Fibroblast of skin of scalp (primary cell): ENCODE data around the gene CAB39L.
"Not testable (repeated sequence)": the region's sequence is repeated elsewhere in the genome, so short reads cannot be mapped to it uniquely, and the experiment has no call there.

Experiments
- DNase-seq: peaks from one replicate; pipeline ENCODE4 v3.0.0-alpha.2; 2013

The CAB39L gene

DNA sequence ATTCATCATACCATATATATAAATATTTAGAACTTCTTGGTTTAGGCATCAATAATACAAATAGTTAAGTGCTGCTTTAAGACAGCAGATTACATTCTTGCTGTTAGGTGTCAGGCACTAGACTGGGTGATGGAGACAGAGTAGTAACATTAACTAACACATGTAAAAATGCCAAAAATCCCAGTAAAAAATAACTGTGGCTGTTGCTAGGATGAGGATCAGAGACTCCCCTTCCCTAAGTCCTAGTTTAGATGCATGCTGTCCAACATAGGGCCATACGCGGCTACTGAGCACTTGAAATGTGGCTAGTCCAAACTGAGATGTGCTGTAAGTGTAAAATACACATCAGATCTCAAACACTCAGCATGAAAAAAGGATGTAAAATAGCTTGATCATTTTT, 101.4 kb downstream of the CAB39L start:
- peak; percentile 32 for DNase-seq

- DNase-seq, result no peak
These were observed 101.9 kb downstream of the CAB39L start for GRCh38 chr13:49341941-49342340.

- no peak for DNase-seq
These were observed 102.3 kb downstream of the CAB39L start for GRCh38 chr13:49341517-49341916.

- DNase-seq, result no peak
These were observed 103.7 kb downstream of the CAB39L start for GRCh38 chr13:49340161-49340560.

- no peak for DNase-seq
These were observed 107.2 kb downstream of the CAB39L start for GRCh38 chr13:49336655-49337054.

GRCh38 chr13:49330546-49330864, 113.4 kb downstream of the CAB39L start:
- no peak for DNase-seq

GRCh38 chr13:49329831-49330545, 113.9 kb downstream of the CAB39L start:
- DNase-seq, result no peak

DNA sequence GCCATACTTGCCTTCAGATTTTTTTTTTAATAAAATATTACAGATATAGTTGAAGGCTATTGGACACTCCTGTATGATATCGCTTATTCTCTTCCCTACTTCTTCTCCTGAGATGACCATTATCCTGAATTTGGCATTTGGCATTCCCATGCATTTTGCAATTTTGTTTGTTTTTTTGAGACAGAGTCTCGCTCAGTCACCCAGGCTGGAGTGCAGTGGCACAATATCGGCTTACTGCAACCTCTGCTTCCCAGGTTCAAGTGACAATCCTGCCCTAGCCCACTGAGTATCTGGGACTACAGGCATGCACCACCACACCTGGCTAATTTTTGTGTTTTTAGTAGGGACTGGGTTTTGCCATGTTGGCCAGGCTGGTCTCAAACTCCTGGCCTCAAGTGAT, 116.7 kb downstream of the CAB39L start:
- DNase-seq, result not testable (repeated sequence)

DNA sequence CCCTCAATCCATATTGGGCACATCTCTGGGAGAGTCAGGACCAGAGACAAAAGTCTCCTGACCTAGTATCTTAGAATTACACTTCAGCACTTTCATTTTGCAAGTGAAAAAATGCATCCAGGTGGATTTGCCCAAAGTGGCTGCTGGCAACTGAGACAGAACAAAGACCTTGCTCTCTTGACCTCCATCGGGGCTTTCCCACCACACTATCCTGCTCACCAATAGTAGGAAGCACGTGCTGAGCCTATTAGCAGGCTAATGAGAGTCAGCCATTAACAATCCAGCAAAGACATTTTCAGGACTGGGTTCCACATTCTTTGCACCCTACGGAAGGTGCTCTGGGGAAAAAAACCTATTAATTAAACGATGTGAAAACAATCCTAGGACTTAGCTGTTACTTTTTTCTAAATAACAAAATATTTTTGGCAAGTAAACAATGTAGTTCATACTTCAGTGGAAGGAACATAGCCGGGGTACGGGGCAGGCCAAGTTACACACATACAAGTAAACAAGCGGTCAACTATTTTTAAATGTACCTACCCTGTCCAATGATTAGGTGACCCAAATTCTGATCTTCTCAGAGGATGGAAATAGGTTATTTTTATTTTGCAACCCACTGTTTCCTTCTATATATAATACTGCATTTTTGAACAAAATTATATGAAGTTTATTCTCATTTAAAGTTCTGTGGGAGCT, 117.5 kb downstream of the CAB39L start:
- no peak for DNase-seq

- no peak for DNase-seq
These were observed 120.5 kb downstream of the CAB39L start for GRCh38 chr13:49323344-49323743.

- no peak for DNase-seq
These were observed 121.2 kb downstream of the CAB39L start for GRCh38 chr13:49322702-49323101.

GRCh38 chr13:49320975-49321374, 122.9 kb downstream of the CAB39L start:
- no peak for DNase-seq

- DNase-seq, result no peak
These were observed 123.9 kb downstream of the CAB39L start for GRCh38 chr13:49319951-49320350.

DNA sequence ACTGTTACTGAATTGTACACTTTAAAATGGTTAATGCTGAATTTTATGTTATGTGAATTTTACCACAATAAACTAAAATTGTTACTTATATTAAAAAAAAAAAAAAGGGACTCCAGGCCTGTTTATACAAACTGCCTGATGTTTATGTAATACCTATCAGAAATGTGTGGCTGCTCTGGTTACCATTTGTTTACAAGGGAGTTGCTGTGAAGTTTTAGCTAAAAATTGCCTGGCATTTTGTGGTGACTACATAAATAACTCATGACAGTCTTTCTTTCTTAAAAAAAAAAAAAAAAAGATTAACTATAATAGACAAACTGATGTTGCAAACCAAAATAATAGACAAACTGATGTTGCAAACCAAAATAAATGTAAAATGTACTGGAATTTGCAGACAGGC, 124.3 kb downstream of the CAB39L start:
- DNase-seq, result peak; percentile 33

DNA sequence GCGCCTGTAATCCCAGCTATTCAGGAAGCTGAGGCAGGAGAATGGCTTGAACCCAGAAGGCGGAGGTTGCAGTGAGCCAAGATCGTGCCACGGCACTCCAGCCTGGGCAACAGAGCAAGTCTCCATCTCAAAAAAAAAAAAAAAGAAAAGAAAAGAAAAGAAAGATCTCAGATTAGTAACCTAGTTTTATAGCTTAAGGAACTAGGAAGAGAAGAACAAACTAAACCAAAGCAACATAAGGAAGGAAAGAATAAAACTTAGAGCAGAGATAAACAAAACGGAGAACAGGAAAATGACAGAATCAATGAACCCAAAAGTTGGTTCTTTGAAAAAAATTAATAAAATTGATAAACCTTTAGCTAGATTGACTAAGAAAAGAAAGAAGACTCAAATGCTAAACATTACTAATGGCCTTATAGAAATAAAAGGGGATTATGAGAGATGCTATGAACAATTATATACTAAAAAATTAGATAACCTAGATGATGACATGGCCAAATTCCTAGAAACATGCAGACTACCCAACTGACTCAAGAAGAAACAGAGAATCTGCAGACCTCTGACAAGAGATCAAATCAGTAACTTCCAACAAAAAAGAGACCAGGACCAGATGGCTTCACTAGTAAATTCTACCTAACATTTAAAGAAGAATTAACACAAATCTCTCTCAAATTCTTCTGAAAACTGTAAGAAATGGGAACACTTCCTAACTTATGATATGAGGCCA, 127.9 kb downstream of the CAB39L start:
- DNase-seq, result no peak

DNA sequence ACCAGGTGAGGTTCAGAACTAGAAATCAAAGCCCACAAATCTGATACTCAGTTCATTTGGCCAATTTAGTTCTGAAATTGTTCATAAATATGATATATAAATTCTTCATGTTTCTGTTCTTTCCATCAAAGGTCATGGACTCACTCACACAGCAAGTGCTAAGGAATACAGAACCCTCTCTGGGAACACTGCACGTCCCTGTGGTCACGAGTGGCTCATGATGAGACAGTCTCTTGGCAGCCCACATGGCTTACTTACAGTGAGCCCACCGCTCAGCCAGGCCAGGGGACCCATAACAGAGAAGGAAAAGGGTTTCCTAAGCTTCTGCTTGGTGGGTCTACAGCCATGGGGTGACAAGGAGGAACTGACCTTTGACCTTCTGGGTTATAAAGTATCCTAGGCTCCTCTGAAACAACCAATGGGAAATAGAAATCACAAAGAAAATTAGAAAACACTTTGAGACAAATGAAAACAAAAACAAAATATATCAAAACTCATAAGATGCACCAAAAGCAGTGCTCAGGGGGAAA, 128.8 kb downstream of the CAB39L start:
- peak; percentile 35 for DNase-seq

GRCh38 chr13:49314344-49314882, 129.5 kb downstream of the CAB39L start:
- DNase-seq, result peak; percentile 22

DNA sequence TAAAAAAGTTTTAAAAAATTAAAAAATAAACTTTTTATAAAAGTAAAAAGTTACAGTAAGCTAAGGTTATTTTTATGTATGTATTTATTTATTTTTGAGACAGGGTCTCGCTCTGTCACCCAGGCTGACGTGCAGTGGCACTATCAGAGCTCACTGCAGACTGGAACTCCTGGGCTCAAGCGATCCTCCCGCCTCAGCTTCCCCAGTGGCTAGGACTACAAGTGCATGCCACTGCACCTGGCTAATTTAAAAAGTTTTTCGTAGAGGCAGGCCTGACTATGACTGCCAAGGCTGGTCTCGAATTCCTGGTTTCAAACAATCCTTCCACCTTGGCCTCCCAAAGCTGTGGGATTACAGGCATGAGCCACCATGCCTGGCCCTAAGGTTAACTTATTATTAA, 132.0 kb downstream of the CAB39L start:
- no peak for DNase-seq

DNA sequence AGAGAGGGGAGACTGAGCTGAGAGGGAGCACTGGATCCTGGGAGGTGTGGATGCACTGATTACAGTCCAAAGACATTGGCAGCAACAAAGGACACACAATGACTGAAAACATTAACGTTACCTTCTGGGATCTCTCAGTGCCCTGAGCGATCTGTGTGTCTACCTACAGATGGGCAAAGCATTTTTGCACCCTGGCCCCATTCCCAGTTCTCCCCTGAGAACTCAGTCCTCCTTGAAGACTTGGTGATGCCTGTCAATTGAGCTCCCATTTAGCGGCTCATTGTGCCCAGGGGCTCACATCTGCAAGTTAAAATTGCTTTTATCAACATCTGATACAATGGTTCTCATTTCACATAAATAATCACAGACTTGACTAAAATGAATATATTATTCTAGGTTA, 133.6 kb downstream of the CAB39L start:
- DNase-seq, result no peak

DNA sequence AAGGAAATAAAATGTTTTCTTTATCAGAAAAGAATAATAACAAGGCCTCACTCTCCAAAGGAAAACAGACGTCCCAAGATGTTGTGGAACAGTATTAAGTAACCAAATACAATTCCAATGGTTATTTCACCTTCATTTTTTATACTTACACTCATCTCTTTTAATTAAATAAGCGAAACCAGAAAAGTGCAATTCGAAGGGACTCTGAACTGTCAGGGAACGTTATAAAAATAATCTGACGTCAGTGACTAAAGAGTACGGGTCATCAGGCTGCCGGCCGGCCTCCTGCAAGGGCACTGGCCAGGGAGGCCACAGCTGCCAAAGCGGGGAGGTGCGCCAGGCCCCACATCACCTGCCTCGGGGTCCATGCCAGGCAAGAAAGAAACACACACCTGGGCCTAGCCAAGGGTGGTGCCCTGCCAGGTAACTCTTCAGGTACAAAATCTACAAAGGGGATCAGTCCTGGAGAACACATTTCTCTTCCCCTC, 134.9 kb downstream of the CAB39L start:
- DNase-seq, result no peak

DNA sequence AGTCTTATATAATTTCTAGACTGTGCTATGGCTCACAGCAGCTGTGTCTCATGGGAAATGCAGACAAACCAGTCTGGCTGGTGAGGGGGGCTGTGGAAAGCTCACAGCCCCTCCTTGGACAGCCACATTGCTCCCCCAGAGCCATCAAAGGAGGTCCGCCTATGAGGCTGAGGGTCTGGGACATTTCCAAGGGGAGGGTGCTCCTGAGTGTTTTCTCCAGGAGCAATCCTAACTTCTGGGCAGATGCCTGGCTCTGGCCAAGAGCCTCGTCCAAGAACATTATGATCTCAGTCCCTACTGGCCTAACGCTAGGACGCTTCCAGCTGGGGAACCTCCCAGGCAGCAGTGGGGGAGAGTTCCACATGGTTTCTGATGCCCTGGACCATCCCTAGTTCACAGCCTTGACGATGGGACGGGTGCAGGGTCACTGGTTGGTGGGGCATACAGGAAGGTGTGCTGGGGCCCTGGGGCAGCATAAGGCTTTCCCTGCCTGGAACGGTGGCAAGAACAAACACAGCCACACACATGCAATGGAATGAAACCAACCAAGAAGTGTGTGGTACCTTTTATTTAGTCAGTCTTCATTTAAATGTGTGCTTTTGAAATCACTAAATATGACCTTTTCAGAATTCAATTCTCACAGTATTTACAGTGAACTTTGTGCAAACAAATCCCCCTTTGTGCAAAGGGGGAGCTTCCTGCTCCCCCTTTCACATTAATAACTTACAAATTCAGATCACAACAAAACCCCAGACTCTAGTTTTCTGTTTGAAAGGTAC, 135.6 kb downstream of the CAB39L start:
- DNase-seq, result peak; percentile 30

- no peak for DNase-seq
These were observed 136.5 kb downstream of the CAB39L start for GRCh38 chr13:49307365-49307764.
